H9 (cell line): ENCODE results near the gene LNPEP. TPM values are rescaled to one million over a fixed set of nuclear protein-coding genes. Genes with fewer than 3 reads are reported as not detected.

Experiments
- DNase-seq: peaks from one replicate; pipeline ENCODE4 v3.0.0-alpha.2; 2017
- H2AFZ ChIP-seq: one replicate; pipeline ENCODE4 v1.6.1; 2013; ENCODE audit warnings: mild to moderate bottlenecking, low read length, control low read depth, moderate library complexity
- H2AK5ac ChIP-seq: 2 replicates; pipeline ENCODE4 v1.6.1; 2013; ENCODE audit warnings: low read length, control low read depth, mixed read lengths; ENCODE audit not compliant: insufficient read length
- H2BK120ac ChIP-seq: one replicate; pipeline ENCODE4 v1.6.1; 2013; ENCODE audit warnings: low read depth, mild to moderate bottlenecking, low read length, control low read depth, inconsistent platforms; ENCODE audit not compliant: poor library complexity, severe bottlenecking
- H2BK12ac ChIP-seq: 2 replicates; pipeline ENCODE4 v1.6.1; 2013; ENCODE audit warnings: low read length, control low read depth, mixed read lengths, low read depth; ENCODE audit not compliant: insufficient read length
- H2BK15ac ChIP-seq: 2 replicates; pipeline ENCODE4 v1.6.1; 2013; ENCODE audit warnings: low read depth, low read length, control low read depth
- H2BK20ac ChIP-seq: one replicate; pipeline ENCODE4 v1.6.1; 2013; ENCODE audit warnings: low read depth, mild to moderate bottlenecking, low read length, control low read depth, inconsistent platforms; ENCODE audit not compliant: poor library complexity, severe bottlenecking
- H2BK5ac ChIP-seq: 2 replicates; pipeline ENCODE4 v1.6.1; 2013; ENCODE audit warnings: low read length, control low read depth, mixed read lengths; ENCODE audit not compliant: insufficient read length
- H3K14ac ChIP-seq: 2 replicates; pipeline ENCODE4 v1.6.1; 2013; ENCODE audit warnings: low read length, control low read depth; ENCODE audit not compliant: insufficient read depth
- H3K18ac ChIP-seq: 2 replicates; pipeline ENCODE4 v1.6.1; 2013; ENCODE audit warnings: low read depth, mild to moderate bottlenecking, mixed read lengths, low read length, control low read depth; ENCODE audit not compliant: insufficient read length
- H3K23ac ChIP-seq: 2 replicates; pipeline ENCODE4 v1.6.1; 2013; ENCODE audit warnings: low read length, control low read depth, mixed read lengths, low read depth; ENCODE audit not compliant: insufficient read length
- H3K23me2 ChIP-seq: 2 replicates; pipeline ENCODE4 v1.6.1; 2013; ENCODE audit warnings: low read depth, mild to moderate bottlenecking, mixed read lengths, low read length, control low read depth; ENCODE audit not compliant: insufficient read length, poor library complexity, severe bottlenecking
- H3K27ac ChIP-seq: 2 replicates; pipeline ENCODE4 v1.5.1; 2013; ENCODE audit warnings: low read length, control low read depth, mixed read lengths, low read depth; ENCODE audit not compliant: insufficient read length
- H3K27me3 ChIP-seq: 2 replicates; pipeline ENCODE4 v1.6.1; 2013; ENCODE audit warnings: low read length, control low read depth, inconsistent platforms; ENCODE audit not compliant: insufficient read depth
- H3K4ac ChIP-seq: 2 replicates; pipeline ENCODE4 v1.6.1; 2013; ENCODE audit warnings: low read depth, mild to moderate bottlenecking, control low read depth, inconsistent platforms, low read length, moderate library complexity
- H3K4me1 ChIP-seq: 2 replicates; pipeline ENCODE4 v1.6.1; 2013; ENCODE audit warnings: low read length, control low read depth, inconsistent platforms; ENCODE audit not compliant: insufficient read depth
- H3K4me2 ChIP-seq: 2 replicates; pipeline ENCODE4 v1.6.1; 2013; ENCODE audit warnings: low read length, control low read depth, mixed read lengths; ENCODE audit not compliant: insufficient read length, insufficient read depth
- H3K56ac ChIP-seq: 2 replicates; pipeline ENCODE4 v1.6.1; 2013; ENCODE audit warnings: low read depth, mild to moderate bottlenecking, mixed read lengths, low read length, control low read depth; ENCODE audit not compliant: insufficient read length
- H3K79me1 ChIP-seq: 2 replicates; pipeline ENCODE4 v1.6.1; 2013; ENCODE audit warnings: low read depth, mild to moderate bottlenecking, moderate library complexity, low read length, control low read depth, inconsistent platforms; ENCODE audit not compliant: insufficient read depth, poor library complexity, severe bottlenecking
- H3K79me2 ChIP-seq: 2 replicates; pipeline ENCODE4 v1.6.1; 2013; ENCODE audit warnings: low read length, control low read depth, inconsistent platforms; ENCODE audit not compliant: insufficient read depth
- H3K9ac ChIP-seq: 2 replicates; pipeline ENCODE4 v1.6.1; 2013; ENCODE audit warnings: low read length, control low read depth, mixed read lengths; ENCODE audit not compliant: insufficient read length; ENCODE audit errors: extremely low read depth
- H3K9me3 ChIP-seq: one replicate; pipeline ENCODE4 v1.6.1; 2013; ENCODE audit warnings: low read depth, low read length, inconsistent platforms; ENCODE audit not compliant: control insufficient read depth
- H3T11ph ChIP-seq: one replicate; pipeline ENCODE4 v1.6.1; 2013; ENCODE audit warnings: mild to moderate bottlenecking, low read length, control low read depth, inconsistent platforms
- H4K20me1 ChIP-seq: one replicate; pipeline ENCODE4 v1.6.1; 2013; ENCODE audit not compliant: control insufficient read depth, insufficient read length, insufficient read depth
- H4K5ac ChIP-seq: 2 replicates; pipeline ENCODE4 v1.6.1; 2013; ENCODE audit warnings: low read depth, mild to moderate bottlenecking, mixed read lengths, low read length, control low read depth; ENCODE audit not compliant: insufficient read length
- H4K8ac ChIP-seq: replicated peaks from 2 replicates; pipeline ENCODE4 v1.6.1; 2013; ENCODE audit warnings: low read length, control low read depth, mixed read lengths, low read depth; ENCODE audit not compliant: insufficient read length
- H4K91ac ChIP-seq: 2 replicates; pipeline ENCODE4 v1.6.1; 2013; ENCODE audit warnings: low read depth, mild to moderate bottlenecking, moderate library complexity, mixed read lengths, low read length, control low read depth; ENCODE audit not compliant: insufficient read length
- H3K27ac Mint-ChIP-seq, 3 experiments: 2 replicates in 2 of 3; 3 replicates in 1 of 3; pipeline ENCODE4 v1.8.0; 2020 to 2021; ENCODE audit warnings: mixed read lengths in 3 of 3, mild to moderate bottlenecking in 1 of 3, moderate library complexity in 1 of 3
- H3K27me3 Mint-ChIP-seq: 2 replicates; pipeline ENCODE4 v1.8.0; 2021; ENCODE audit warnings: low read depth, mild to moderate bottlenecking, moderate library complexity, mixed read lengths
- H3K36me3 Mint-ChIP-seq, 3 experiments: 2 replicates in 2 of 3; 3 replicates in 1 of 3; pipeline ENCODE4 v1.8.0; 2020 to 2021; ENCODE audit warnings: low read depth in 3 of 3, mixed read lengths in 3 of 3; ENCODE audit not compliant: insufficient read depth in 1 of 3
- H3K4me1 Mint-ChIP-seq, 2 experiments: 2 replicates each; pipeline ENCODE4 v1.8.0; 2020; ENCODE audit warnings: mixed read lengths in 2 of 2
- H3K4me3 Mint-ChIP-seq, 2 experiments: 2 replicates in 1 of 2; 3 replicates in 1 of 2; pipeline ENCODE4 v1.8.0; 2020 to 2021; ENCODE audit warnings: mild to moderate bottlenecking in 2 of 2, mixed read lengths in 2 of 2, moderate library complexity in 1 of 2
- H3K9me3 Mint-ChIP-seq, 2 experiments: 2 replicates in 1 of 2; 3 replicates in 1 of 2; pipeline ENCODE4 v1.8.0; 2020; ENCODE audit warnings: mild to moderate bottlenecking in 2 of 2, mixed read lengths in 2 of 2, moderate library complexity in 1 of 2
- CTCF ChIP-seq: fragments of 200-600 bp; sonication (generic); conservative IDR thresholded peaks from 3 replicates; pipeline ENCODE4 v1.8.0; 2021; ENCODE audit warnings: antibody characterized with exemption, mild to moderate bottlenecking
- WGBS: extraction: QIAGEN DNeasy Blood & Tissue Kit; methylation state at CpG from one replicate; pipeline ENCODE4 v1.1.7; 2013; ENCODE audit warnings: missing lambda C conversion rate, low lambda C conversion rate, mixed read lengths; ENCODE audit not compliant: insufficient read length; ENCODE audit errors: extremely low coverage; 5-methylcytosine and 5-hydroxymethylcytosine counted together
- total RNA-seq: library from RNA; stranded (reverse); gene quantifications from 2 replicates; pipeline ENCODE4 v1.2.1, GENCODE V29; 2021

LNPEP gene
- total RNA-seq, 1 experiment from 2014 or later: 4.1 TPM

DNA sequence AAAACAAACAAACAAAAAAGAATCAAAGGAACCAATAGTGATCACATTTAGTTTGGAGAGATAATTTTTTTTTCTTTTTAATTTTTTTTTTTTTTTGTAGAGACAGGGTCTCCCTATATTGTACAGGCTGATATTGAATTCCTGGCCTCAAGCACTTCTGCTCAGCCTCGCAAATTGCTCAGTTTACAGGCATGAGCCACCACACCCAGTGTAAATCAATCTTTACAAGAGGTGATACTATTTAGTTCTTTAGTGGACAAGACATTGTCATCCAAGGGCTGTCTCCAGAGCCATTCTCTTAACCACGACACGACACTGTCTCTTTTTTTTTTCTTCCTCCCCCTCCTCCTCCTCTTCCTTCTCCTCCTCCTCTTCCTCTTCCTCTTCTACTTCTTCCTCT is 30.0 kb upstream of the LNPEP start:
- H3K14ac ChIP-seq: no peak overlapping the region
- no peak overlapping the region for H3K4me2 ChIP-seq
- no peaks in the 10 kb centered on the region for H4K20me1 ChIP-seq
- no peak overlapping the region for H3K18ac ChIP-seq
- H2BK20ac ChIP-seq: no peak overlapping the region
- no peaks in the 10 kb centered on the region for H3K9me3 Mint-ChIP-seq
- H3K79me2 ChIP-seq: no peaks in the 10 kb centered on the region
- H3K23ac ChIP-seq: no peak overlapping the region
- H3K27me3 Mint-ChIP-seq: no peaks in the 10 kb centered on the region
- H2BK120ac ChIP-seq: no peak overlapping the region
- H3K4me1 ChIP-seq: no peaks in the 10 kb centered on the region
- H3K4ac ChIP-seq: no peak overlapping the region
- no peak overlapping the region for H3K27ac Mint-ChIP-seq
- no peak overlapping the region for H4K91ac ChIP-seq
- H3K36me3 Mint-ChIP-seq: no peaks in the 10 kb centered on the region
- no peak overlapping the region for H3K27ac ChIP-seq
- WGBS: no CpG with 5 or more reads among the region's 3 CpGs
- H2BK12ac ChIP-seq: no peak overlapping the region
- no peak overlapping the region for H2BK15ac ChIP-seq
- no peak overlapping the region for H4K8ac ChIP-seq
- H3K9me3 ChIP-seq: no peaks in the 10 kb centered on the region
- H3K9ac ChIP-seq: no peak overlapping the region
- H3K79me1 ChIP-seq: no peaks in the 10 kb centered on the region
- H3K4me3 Mint-ChIP-seq: no peak overlapping the region
- no peaks in the 10 kb centered on the region for H3K23me2 ChIP-seq
- no peak overlapping the region for H3T11ph ChIP-seq
- no peak for TF ChIP-seq CTCF
- H3K27me3 ChIP-seq: no peaks in the 10 kb centered on the region
- H2AK5ac ChIP-seq: no peak overlapping the region
- DNase-seq: no peak
- H4K5ac ChIP-seq: no peak overlapping the region
- H2BK5ac ChIP-seq: no peak overlapping the region
- no peak overlapping the region for H3K56ac ChIP-seq
- H3K4me1 Mint-ChIP-seq: no peaks in the 10 kb centered on the region
- no peak overlapping the region for H2AFZ ChIP-seq
